GM12891 (cell line): Measurements from ENCODE around the gene THSD7B.

Experiments used
- DNase-seq: peaks from one replicate; pipeline ENCODE4 v3.0.0; 2011; ENCODE audit warnings: low spot score; ENCODE audit not compliant: insufficient read length
- FAIRE-seq: peaks from 2 replicates; lab custom pipeline; 2011; peaks lifted over from hg19 to GRCh38; lab: Jason Lieb, UNC
- PAX5 ChIP-seq: IDR thresholded peaks from 2 replicates; pipeline ENCODE4 v1.6.1; 2011; ENCODE audit warnings: low read length, moderate library complexity, mild to moderate bottlenecking; ENCODE audit not compliant: insufficient read depth, severe bottlenecking
- POLR2A ChIP-seq: IDR thresholded peaks from 2 replicates; pipeline ENCODE4 v1.6.1; 2011; ENCODE audit warnings: low read depth, low read length, control low read depth
- POLR2AphosphoS5 ChIP-seq: IDR thresholded peaks from 2 replicates; pipeline ENCODE4 v1.6.1; 2011; ENCODE audit warnings: low read depth, low read length, control low read depth
- POU2F2 ChIP-seq: IDR thresholded peaks from 2 replicates; pipeline ENCODE4 v1.6.1; 2011; ENCODE audit warnings: low read depth, mild to moderate bottlenecking, control low read depth, low read length, moderate library complexity
- SPI1 ChIP-seq: IDR thresholded peaks from 2 replicates; pipeline ENCODE4 v1.6.1; 2011; ENCODE audit warnings: low read depth, low read length, control low read depth
- TAF1 ChIP-seq: IDR thresholded peaks from 2 replicates; pipeline ENCODE4 v1.6.1; 2011; ENCODE audit warnings: low read depth, low read length, control low read depth

THSD7B gene

DNA sequence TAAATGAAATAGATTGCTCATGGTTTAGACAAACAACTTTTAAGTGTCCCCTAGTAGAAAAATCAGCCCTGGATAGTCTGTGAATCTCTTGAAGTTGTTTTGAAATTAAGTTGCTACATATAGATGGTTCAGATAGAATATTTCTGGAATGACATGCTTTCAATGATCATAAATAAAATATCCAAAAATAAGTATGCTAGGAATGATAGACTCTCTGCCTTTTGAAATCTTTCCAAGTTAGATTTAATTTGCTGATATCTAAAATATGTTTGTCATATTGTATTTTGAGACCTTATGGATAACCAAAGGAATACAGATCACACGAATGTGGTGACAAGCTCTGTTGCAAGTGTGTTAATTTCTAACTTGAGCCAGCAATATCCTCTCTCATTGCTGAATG is 488.7 kb downstream of the THSD7B start:
- no peak for DNase-seq
- TF ChIP-seq POU2F2: no peak
- no peak for TF ChIP-seq POLR2A
- TF ChIP-seq TAF1: no peak
- no peak for TF ChIP-seq SPI1
- no peak for TF ChIP-seq POLR2AphosphoS5
- FAIRE-seq: no peak

DNA sequence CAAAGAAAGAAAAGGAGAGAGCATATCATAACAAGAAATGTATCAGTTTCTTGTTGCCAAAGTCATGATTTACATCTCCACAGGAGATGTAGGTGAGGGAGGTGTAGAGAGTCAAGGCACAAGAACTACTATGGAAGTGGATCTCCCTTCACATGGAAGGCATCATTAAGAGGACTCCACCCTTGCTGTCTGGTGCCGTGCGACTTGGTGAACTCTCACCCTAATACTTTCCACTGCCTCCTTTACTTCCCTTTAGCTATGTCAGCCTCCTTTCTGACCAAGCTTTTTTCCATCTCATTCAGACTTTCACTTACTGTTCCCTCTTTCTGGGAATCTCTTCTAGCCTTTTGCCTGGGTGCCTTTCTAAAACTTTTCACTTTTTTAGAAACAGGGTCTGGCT is 490.0 kb downstream of the THSD7B start:
- TF ChIP-seq TAF1: no peak
- TF ChIP-seq POLR2AphosphoS5: no peak
- TF ChIP-seq SPI1: no peak
- TF ChIP-seq POLR2A: no peak
- TF ChIP-seq PAX5: no peak
- no peak for TF ChIP-seq POU2F2
- FAIRE-seq (no peak), DNase-seq (no peak)

DNA sequence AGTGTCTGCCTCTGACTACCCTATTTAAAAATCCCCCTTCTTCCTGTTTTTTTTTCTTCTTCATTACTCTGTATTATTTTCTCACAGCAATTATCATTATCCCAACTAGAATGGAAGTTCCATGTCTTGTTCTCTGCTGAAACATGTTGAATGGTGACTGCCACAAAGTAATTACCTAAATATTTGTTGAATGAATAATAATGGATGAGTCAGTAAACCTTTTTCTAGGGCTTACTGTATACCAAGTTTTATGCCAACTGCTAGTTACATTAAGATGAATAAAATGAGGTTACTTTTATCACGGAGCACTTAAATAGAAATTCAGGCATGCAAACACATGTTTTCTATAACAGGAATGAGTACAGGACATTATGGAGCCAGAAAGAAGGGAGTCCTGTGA is 490.6 kb downstream of the THSD7B start:
- FAIRE-seq (no peak), DNase-seq (no peak)
- no peak for TF ChIP-seq SPI1
- no peak for TF ChIP-seq TAF1
- no peak for TF ChIP-seq POLR2A
- TF ChIP-seq PAX5: no peak

DNA sequence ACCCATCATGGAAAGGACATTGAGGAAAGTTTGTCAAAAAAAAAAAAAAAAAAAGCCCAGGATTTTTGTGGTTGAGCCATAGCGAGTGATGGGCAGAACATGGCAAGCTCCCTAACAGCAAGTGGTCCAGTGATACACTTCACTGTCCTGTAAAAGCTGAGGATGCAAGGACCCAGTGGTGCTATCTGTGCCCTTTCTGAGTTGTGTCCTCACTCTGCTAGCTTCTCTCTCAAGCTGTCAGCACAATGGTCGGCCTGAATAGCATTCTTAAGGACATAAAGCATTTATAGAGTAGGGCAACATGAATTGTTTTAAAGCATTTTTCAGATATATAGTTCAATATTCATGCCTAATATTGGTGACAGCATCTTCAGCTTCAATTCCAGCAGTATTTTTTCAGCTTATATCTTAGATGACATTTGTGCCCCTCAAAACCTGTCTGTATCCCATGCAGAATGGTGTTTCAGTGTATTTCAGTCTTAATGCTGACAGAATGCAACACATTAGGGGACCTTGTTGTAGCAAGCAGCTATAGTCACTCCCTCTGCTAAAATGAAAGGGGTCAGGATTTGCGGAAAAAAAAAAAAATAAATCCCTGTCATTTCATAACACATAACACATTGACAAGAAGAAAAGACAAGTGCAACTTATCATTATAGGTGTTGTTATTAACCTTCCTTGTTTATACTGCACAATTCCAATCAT is 496.7 kb downstream of the THSD7B start:
- DNase-seq (no peak), FAIRE-seq (no peak)
- TF ChIP-seq POLR2A (no peak), POU2F2 (no peak), TAF1 (no peak), SPI1 (no peak), PAX5 (no peak), POLR2AphosphoS5 (no peak)

DNA sequence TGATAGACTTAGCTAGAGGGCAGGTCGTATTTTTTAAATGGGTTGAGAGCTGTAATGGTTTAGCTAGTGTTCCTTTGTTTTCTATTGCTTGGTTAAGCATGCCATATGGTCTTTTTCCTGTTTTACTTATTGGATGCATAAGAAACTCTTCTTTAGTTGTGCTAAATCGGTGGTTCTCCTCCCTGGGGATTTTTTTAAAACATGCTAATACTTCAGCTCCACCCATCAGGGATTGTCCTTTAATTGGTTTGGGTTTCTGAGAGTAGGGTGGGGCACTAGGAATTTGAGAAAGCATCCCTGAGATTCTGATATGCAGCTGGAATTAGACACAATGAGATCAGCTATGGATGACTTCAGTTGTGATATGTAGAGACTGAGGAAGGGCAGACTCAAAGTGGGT is 497.2 kb downstream of the THSD7B start:
- TF ChIP-seq TAF1 (no peak), POLR2A (no peak), PAX5 (no peak), POLR2AphosphoS5 (no peak), POU2F2 (no peak), SPI1 (no peak)
- FAIRE-seq (no peak), DNase-seq (no peak)

DNA sequence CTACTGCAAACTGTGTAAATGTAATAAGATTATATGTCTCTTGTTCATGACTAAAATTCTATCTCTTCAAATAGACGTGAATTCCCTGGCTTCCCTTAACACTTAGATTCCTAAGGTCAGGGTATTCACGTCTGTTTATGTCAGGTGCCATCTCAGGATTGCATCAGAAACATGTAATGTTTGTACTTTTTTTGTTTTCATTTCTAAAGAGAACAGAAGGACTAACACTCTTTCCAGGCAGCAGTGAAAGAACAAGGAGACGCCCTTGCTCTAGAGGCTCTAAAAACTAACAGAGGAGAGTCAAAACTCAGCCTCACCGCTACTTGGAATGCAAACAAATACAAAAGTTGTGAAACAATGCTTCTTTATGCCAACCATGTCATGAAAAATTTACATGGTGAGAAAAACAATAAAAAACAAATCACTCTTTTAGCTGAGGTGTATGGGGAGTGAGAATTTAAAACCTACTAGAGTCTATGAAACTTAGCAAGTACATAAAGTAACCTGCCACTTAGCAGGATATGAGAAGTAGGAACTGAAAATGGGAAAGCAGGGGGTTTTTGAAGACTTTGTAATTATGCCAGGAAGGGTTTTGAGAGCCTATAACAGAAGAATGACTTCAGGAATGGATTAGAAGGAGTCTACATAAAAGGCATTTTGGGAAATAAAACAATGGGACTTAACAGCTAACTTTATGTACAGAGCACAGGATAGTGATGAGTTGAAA is 522.7 kb downstream of the THSD7B start:
- TF ChIP-seq SPI1 (no peak), POLR2AphosphoS5 (no peak), PAX5 (no peak), TAF1 (no peak), POLR2A (no peak), POU2F2 (no peak)

DNA sequence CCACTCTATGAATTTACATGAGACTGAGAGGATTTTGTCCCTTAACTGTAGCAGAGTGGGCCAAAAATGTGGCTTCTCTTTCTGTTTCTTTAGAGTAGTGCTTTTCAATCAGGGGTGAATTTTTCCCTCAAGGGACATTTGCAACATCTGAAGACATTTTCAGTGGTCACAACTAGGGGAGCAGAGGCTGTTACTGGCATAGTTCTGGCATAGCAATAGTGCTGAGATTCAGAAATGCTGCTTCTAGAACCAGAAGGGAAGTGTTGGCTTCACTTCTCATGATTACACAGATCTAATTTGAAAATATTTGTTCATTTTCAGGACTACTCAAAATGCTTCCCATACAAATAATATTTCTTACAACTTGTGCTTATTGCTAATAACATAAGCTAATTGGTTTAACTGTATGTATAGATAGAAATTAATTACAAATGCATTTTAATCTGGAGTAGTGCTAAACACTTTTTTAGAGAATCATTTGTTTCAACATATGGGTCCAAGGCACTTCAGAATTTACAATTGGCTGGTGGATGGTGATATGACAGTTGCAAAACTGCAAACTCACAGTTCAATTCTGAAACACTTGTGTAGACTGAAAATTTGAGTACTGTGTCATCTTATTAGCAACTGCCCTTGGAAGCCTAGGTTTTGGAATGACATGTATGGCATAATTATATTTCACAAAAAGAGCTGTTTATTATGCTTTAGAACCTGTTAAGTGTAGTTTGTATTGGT is 526.7 kb downstream of the THSD7B start:
- TF ChIP-seq TAF1 (no peak), POU2F2 (no peak), POLR2AphosphoS5 (no peak)
- FAIRE-seq (no peak), DNase-seq (no peak)

More for the DNA sequence above, 522.7 kb downstream of the THSD7B start:
- no peak for DNase-seq
- no peak for FAIRE-seq

DNA sequence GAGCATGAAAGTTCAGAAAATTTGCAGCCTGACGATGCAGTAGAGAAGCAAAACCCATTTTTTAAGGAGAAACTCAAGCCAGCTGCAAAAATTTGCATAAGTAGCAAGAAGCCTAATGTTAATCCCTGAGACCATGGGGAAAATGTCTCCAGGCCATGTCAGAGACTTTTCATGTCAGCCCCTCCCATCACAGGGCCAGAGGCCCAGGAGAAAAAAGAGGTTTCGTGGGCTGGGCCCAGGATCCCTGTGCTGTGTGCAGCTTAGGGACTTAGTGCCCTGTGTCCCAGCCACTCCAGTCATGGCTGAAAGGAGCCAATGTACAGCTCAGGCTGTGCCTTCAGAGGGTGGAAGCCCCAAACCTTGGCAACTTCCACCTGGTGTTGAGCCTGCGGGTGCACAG is 533.0 kb downstream of the THSD7B start:
- DNase-seq (no peak), FAIRE-seq (no peak)
- TF ChIP-seq PAX5 (no peak), TAF1 (no peak), POU2F2 (no peak), POLR2A (no peak), SPI1 (no peak), POLR2AphosphoS5 (no peak)

DNA sequence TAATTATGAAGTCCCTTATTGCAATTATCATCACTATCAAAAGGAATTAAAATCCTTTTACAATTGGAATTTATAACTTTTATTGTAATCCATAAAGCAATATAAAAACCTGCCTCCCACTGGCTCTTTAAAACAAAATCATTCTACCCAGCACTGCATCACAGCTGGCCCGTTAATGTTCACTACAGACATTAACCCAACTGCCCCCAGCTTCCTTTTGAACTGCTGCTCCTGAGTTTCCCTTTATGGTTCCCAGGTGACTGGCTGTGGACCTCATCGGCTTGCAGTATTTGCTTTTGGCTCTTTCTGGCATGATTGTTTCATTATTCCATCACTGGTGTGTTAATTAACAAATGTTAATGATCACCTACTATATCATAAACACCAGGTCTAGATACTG is 535.6 kb downstream of the THSD7B start:
- FAIRE-seq (no peak), DNase-seq (no peak)
- TF ChIP-seq POLR2A (no peak), PAX5 (no peak), POLR2AphosphoS5 (no peak), TAF1 (no peak), POU2F2 (no peak), SPI1 (no peak)
